Brain microvascular endothelial cell (primary cell): ENCODE measurements around the gene NEU1.
"Not testable (repeated sequence)": the region's sequence is repeated elsewhere in the genome, so short reads cannot be mapped to it uniquely, and the experiment has no call there.

Source experiments
- DNase-seq: peaks from one replicate; pipeline ENCODE4 v3.0.0-alpha.2; 2020
- H3K27ac ChIP-seq: fragments of 250-450 bp; sonication (Bioruptor Pico); 2 replicates; pipeline ENCODE4 v1.5.1; 2020; ENCODE audit warnings: mild to moderate bottlenecking, moderate library complexity
- H3K27me3 ChIP-seq: fragments of 250-450 bp; sonication (Bioruptor Pico); replicated peaks from 2 replicates; pipeline ENCODE4 v1.5.1; 2020; ENCODE audit warnings: mild to moderate bottlenecking
- H3K36me3 ChIP-seq: fragments of 250-450 bp; sonication (Bioruptor Pico); replicated peaks from 2 replicates; pipeline ENCODE4 v1.5.1; 2020; ENCODE audit warnings: mild to moderate bottlenecking
- H3K4me3 ChIP-seq: 2 replicates; pipeline ENCODE4 v1.5.1; 2011; ENCODE audit warnings: low read depth, mild to moderate bottlenecking, control low read depth, low read length, moderate library complexity
- in situ Hi-C: cut with HindIII; loops from 2 replicates; pipeline ENCODE4 v1.10.0; 2017; ENCODE audit warnings: low sequenced_read_pairs, low pct_ligation_motif_present
- TF ChIP-seq, protein P1 (sequence below): IDR thresholded peaks from 2 replicates; pipeline ENCODE4 v1.5.1; 2011; ENCODE audit warnings: low read depth, mild to moderate bottlenecking, moderate library complexity, low read length, control low read depth, inconsistent platforms; ENCODE audit errors: missing control alignments

Gene NEU1

DNA sequence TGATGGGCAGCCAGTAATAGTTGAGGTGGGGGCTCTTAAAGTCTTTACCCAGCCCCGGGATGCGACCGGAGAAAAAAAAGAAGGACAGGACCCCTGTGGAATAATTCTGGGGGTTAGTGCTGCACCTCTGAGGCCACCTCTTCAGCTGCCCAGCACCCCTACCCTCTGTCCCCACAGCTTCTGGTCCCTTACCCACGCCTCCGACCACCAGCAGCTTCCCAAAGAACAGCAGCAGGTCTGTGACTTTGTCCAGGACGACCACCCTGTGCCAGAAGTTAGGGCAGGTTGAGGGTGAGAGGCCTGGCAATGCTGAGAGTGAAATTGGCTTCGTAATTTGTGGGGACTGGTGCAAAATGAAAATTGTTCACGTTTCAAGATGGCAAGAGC, 2.2 kb upstream of the NEU1 start:
- no peak overlapping the region for H3K27ac ChIP-seq
- in situ Hi-C loops: no loop called here
- TF ChIP-seq, protein P1, sequence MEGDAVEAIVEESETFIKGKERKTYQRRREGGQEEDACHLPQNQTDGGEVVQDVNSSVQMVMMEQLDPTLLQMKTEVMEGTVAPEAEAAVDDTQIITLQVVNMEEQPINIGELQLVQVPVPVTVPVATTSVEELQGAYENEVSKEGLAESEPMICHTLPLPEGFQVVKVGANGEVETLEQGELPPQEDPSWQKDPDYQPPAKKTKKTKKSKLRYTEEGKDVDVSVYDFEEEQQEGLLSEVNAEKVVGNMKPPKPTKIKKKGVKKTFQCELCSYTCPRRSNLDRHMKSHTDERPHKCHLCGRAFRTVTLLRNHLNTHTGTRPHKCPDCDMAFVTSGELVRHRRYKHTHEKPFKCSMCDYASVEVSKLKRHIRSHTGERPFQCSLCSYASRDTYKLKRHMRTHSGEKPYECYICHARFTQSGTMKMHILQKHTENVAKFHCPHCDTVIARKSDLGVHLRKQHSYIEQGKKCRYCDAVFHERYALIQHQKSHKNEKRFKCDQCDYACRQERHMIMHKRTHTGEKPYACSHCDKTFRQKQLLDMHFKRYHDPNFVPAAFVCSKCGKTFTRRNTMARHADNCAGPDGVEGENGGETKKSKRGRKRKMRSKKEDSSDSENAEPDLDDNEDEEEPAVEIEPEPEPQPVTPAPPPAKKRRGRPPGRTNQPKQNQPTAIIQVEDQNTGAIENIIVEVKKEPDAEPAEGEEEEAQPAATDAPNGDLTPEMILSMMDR: no peak
- H3K27me3 ChIP-seq: no peaks in the 10 kb centered on the region
- no peak overlapping the region for H3K4me3 ChIP-seq
- peaks cover 8% of the 10 kb centered on the region for H3K36me3 ChIP-seq
- DNase-seq: no peak

DNA sequence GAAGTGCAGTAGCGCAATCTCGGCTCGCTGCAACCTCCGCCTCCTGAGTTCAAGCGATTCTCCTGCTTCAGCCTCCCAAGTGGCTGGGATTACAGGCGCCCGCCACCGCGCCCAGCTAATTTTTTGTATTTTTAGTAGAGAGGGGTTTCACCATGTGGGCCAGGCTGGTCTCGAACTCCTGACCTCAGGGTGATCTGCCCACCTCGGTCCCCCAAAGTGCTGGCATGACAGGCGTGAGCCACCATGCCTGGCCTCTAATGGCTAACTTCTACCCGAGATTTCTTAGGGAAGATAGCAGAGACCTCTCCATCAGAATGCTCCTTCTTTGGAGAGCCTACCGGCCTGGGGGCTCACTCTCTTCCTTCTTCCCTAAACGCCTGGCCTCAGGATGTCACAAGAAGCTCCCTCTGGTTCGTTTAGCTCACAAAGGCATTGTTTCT, 1.5 kb upstream of the NEU1 start:
- H3K36me3 ChIP-seq: peaks cover 15% of the 10 kb centered on the region

GRCh38 chr6:31861919-31862343, 690 bp downstream of the NEU1 start:
- Histone ChIP-seq H3K4me3 (peak overlapping the region; percentile 94), H3K27ac (peak overlapping the region; percentile 87), H3K27me3 (no peaks in the 10 kb centered on the region), H3K36me3 (peaks cover 20% of the 10 kb centered on the region)
- in situ Hi-C loops: no loop called here
- DNase-seq: no peak
- TF ChIP-seq, protein P1: no peak

More for the DNA sequence above, 1.5 kb upstream of the NEU1 start:
- H3K27me3 ChIP-seq, in situ Hi-C loops, DNase-seq: not testable (repeated sequence)
- peak overlapping the region; percentile 63 for H3K27ac ChIP-seq
- peak overlapping the region; percentile 76 for H3K4me3 ChIP-seq

GRCh38 chr6:31861150-31861549, 1.5 kb downstream of the NEU1 start:
- DNase-seq: no peak
- Histone ChIP-seq H3K27me3 (no peaks in the 10 kb centered on the region), H3K4me3 (no peak overlapping the region), H3K27ac (no peak overlapping the region), H3K36me3 (peaks cover 20% of the 10 kb centered on the region)
- in situ Hi-C loops: no loop called here
- TF ChIP-seq, protein P1: no peak

- peaks cover 20% of the 10 kb centered on the region for H3K36me3 ChIP-seq
- DNase-seq: no peak
Observed at GRCh38 chr6:31860349-31860748, 2.3 kb downstream of the NEU1 start.

DNA sequence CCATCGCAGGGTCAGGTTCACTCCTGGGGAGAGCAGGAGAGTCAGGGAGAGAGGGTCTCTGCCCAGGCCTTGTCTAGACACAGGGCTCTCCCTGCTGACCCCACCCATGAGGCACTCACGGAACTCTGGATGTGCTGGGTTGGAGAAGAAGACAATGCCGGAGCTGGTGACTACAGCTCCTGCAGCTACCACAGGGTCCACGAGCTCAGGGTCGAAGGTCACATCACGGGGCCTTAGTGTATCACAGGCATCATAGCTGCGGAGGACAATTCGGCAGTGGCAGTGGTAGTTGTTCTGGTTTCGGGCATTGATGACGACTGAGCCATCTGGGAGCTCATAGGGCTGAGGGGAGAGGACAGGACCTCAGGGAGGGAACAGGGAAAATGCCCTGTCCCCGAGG, 2.7 kb downstream of the NEU1 start:
- H3K27ac ChIP-seq: no peak overlapping the region
- no peak overlapping the region for H3K4me3 ChIP-seq
- peaks cover 20% of the 10 kb centered on the region for H3K36me3 ChIP-seq
- TF ChIP-seq, protein P1: no peak
- in situ Hi-C loops: no loop called here
- no peaks in the 10 kb centered on the region for H3K27me3 ChIP-seq
- no peak for DNase-seq

More at GRCh38 chr6:31860349-31860748, 2.3 kb downstream of the NEU1 start:
- in situ Hi-C loops: no loop called here
- Histone ChIP-seq H3K27ac (no peak overlapping the region), H3K27me3 (no peaks in the 10 kb centered on the region), H3K4me3 (no peak overlapping the region)
- TF ChIP-seq, protein P1: no peak
